Astrocyte of the cerebellum (primary cell): ENCODE results near the gene CXCL10.
"Not testable (repeated sequence)": the region's sequence is repeated elsewhere in the genome, so short reads cannot be mapped to it uniquely, and the experiment has no call there.

Experiments
- DNase-seq: peaks from one replicate; pipeline ENCODE4 v3.0.0-alpha.2; 2011; ENCODE audit warnings: low read depth
- H3K4me3 ChIP-seq: 2 replicates; pipeline ENCODE4 v1.5.1; 2011; ENCODE audit warnings: mild to moderate bottlenecking, low read depth, low read length, moderate library complexity
- CTCF ChIP-seq: IDR thresholded peaks from 2 replicates; pipeline ENCODE4 v1.5.1; 2012; ENCODE audit warnings: low read length, low read depth, moderate library complexity, mild to moderate bottlenecking; ENCODE audit errors: missing control alignments
- in situ Hi-C: cut with HindIII; loops from 2 replicates; pipeline ENCODE4 v1.10.0; 2017; ENCODE audit warnings: low sequenced_read_pairs

Gene CXCL10

GRCh38 chr4:76042241-76042998 is 19.1 kb upstream of the CXCL10 start:
- in situ Hi-C loops, DNase-seq, H3K4me3 ChIP-seq: not testable (repeated sequence)

GRCh38 chr4:76036855-76037254 is 13.6 kb upstream of the CXCL10 start:
- no peak overlapping the region for H3K4me3 ChIP-seq
- no peak for DNase-seq
- in situ Hi-C loops: no loop called here
- TF ChIP-seq CTCF: no peak

- TF ChIP-seq CTCF: no peak
- DNase-seq: no peak
- in situ Hi-C loops: no loop called here
- no peak within 1 kb of the TSS for H3K4me3 ChIP-seq
Measured at GRCh38 chr4:76035799-76036380, 12.6 kb upstream of the CXCL10 start, which contains the start of gene CXCL11. TSS of gene CXCL11 (minus strand) at chr4:76036070. CDS start at chr4:76035987, 83 bp downstream.

- H3K4me3 ChIP-seq: no peak overlapping the region
- in situ Hi-C loops: no loop called here
- DNase-seq: no peak
- no peak for TF ChIP-seq CTCF
Measured at GRCh38 chr4:76035141-76035540, 11.8 kb upstream of the CXCL10 start.

- H3K4me3 ChIP-seq: no peak overlapping the region
- in situ Hi-C loops: no loop called here
- no peak for DNase-seq
- TF ChIP-seq CTCF: no peak
Measured at GRCh38 chr4:76029300-76029699, 6.0 kb upstream of the CXCL10 start.

GRCh38 chr4:76028350-76028765 is 5.1 kb upstream of the CXCL10 start:
- TF ChIP-seq CTCF: no peak
- no peak overlapping the region for H3K4me3 ChIP-seq
- in situ Hi-C loops: no loop called here
- no peak for DNase-seq

- TF ChIP-seq CTCF: no peak
- no peak overlapping the region for H3K4me3 ChIP-seq
- no peak for DNase-seq
- in situ Hi-C loops: no loop called here
Measured at GRCh38 chr4:76024065-76024464, 768 bp upstream of the CXCL10 start.
